HFF-Myc (cell line): ENCODE results near the gene LMAN2L.

Experiments
- DNase-seq: peaks from one replicate; pipeline ENCODE4 v3.0.0-alpha.2; 2011; ENCODE audit warnings: low read depth; ENCODE audit errors: extremely low read depth
- H3K4me3 ChIP-seq: replicated peaks from 2 replicates; pipeline ENCODE4 v1.5.1; 2011; ENCODE audit warnings: low read depth, mild to moderate bottlenecking, control low read depth, low read length
- TF ChIP-seq, protein P1 (sequence below): IDR thresholded peaks from 2 replicates; pipeline ENCODE4 v1.5.1; 2012; ENCODE audit warnings: mild to moderate bottlenecking, low read depth, low read length, control low read depth; ENCODE audit errors: missing control alignments

LMAN2L gene

DNA sequence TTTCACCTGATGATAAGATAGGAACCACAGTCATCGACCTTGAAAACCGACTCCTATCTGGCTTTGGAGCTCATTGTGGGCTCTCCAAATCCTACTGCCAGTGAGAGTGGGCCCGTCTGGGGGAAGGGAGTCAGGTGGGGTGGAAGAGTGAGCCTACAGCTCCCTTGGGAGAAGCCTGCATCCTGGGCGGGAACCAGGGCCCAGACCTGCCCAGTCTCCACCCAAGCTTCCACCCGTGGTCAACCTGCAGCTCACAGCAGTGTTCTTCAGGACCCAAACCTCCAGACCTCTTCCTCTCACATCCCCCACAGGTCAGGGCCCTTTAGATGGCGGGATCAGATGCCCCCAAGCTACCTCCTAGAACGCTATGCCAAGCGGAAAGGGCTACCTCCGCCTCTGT lies 40.2 kb downstream of the LMAN2L start:
- no peak overlapping the region for H3K4me3 ChIP-seq
- no peak for DNase-seq
- TF ChIP-seq, protein P1, sequence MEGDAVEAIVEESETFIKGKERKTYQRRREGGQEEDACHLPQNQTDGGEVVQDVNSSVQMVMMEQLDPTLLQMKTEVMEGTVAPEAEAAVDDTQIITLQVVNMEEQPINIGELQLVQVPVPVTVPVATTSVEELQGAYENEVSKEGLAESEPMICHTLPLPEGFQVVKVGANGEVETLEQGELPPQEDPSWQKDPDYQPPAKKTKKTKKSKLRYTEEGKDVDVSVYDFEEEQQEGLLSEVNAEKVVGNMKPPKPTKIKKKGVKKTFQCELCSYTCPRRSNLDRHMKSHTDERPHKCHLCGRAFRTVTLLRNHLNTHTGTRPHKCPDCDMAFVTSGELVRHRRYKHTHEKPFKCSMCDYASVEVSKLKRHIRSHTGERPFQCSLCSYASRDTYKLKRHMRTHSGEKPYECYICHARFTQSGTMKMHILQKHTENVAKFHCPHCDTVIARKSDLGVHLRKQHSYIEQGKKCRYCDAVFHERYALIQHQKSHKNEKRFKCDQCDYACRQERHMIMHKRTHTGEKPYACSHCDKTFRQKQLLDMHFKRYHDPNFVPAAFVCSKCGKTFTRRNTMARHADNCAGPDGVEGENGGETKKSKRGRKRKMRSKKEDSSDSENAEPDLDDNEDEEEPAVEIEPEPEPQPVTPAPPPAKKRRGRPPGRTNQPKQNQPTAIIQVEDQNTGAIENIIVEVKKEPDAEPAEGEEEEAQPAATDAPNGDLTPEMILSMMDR: no peak

- no peak for DNase-seq
- TF ChIP-seq, protein P1: no peak
Measured at GRCh38 chr2:96699021-96699420, 40.8 kb downstream of the LMAN2L start.

GRCh38 chr2:96698221-96698861 lies 41.5 kb downstream of the LMAN2L start:
- H3K4me3 ChIP-seq: no peak overlapping the region
- TF ChIP-seq, protein P1: no peak
- no peak for DNase-seq

More at GRCh38 chr2:96699021-96699420, 40.8 kb downstream of the LMAN2L start:
- no peak overlapping the region for H3K4me3 ChIP-seq

- no peak for DNase-seq
- TF ChIP-seq, protein P1: no peak
- H3K4me3 ChIP-seq: no peak overlapping the region
Measured at GRCh38 chr2:96697476-96697875, 42.4 kb downstream of the LMAN2L start.

- no peak for DNase-seq
- no peak overlapping the region for H3K4me3 ChIP-seq
- TF ChIP-seq, protein P1: no peak
Measured at GRCh38 chr2:96695602-96696001, 44.3 kb downstream of the LMAN2L start.

GRCh38 chr2:96694816-96695455 lies 44.9 kb downstream of the LMAN2L start:
- TF ChIP-seq, protein P1: no peak
- DNase-seq: no peak
- no peak overlapping the region for H3K4me3 ChIP-seq
